ENCODE data around the gene TMEM225. TPM values are rescaled to one million over a fixed set of nuclear protein-coding genes. Genes with fewer than 3 reads are reported as not detected.

The TMEM225 gene, protein sequence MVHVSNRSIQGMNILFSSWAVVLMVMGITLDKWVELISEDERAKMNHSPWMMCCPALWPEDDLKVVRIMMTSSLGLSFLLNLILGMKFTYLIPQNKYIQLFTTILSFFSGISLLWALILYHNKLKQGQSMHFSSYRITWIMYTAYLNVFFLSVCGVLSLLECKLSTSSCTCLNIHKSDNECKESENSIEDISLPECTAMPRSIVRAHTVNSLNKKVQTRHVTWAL
- total RNA-seq, result not detected in 3 replicates
- long read RNA-seq, result 0 reads

DNA sequence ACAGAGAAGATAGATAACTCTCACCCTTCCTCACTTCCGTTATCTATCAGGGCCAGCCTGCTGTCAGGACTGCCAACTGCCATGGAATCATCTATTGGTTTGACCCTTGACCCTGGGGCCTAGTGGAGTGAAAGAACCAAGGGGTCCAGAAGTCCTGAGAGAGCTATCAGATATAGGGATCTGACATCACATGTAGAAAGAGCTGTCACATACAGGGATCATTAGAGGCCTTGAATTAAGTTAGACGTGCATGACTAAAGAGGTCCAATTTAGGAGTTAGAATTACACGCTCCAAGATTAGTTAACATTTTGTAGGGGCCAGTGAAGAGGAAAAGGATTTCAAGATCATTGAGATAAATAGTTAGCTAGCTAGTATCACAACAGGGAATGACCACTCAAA, at the start of gene TMEM225:
Gene TMEM225 (minus strand): TSS at position 101 of the 400 bp plus-strand sequence. CDS start 245 bp downstream, outside the sequence.
- TF ChIP-seq, protein P1, sequence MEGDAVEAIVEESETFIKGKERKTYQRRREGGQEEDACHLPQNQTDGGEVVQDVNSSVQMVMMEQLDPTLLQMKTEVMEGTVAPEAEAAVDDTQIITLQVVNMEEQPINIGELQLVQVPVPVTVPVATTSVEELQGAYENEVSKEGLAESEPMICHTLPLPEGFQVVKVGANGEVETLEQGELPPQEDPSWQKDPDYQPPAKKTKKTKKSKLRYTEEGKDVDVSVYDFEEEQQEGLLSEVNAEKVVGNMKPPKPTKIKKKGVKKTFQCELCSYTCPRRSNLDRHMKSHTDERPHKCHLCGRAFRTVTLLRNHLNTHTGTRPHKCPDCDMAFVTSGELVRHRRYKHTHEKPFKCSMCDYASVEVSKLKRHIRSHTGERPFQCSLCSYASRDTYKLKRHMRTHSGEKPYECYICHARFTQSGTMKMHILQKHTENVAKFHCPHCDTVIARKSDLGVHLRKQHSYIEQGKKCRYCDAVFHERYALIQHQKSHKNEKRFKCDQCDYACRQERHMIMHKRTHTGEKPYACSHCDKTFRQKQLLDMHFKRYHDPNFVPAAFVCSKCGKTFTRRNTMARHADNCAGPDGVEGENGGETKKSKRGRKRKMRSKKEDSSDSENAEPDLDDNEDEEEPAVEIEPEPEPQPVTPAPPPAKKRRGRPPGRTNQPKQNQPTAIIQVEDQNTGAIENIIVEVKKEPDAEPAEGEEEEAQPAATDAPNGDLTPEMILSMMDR (IDR thresholded peaks at IDR 0.05), result no peak
- H3K4me3 Mint-ChIP-seq (ENCODE audit: unreplicated experiment), result no peak within 1 kb of the TSS
- H3K4me1 Mint-ChIP-seq (ENCODE audit: low read depth), result no peaks in the 10 kb centered on the region
- H3K9me3 Mint-ChIP-seq (ENCODE audit: low read depth), result peaks cover 1% of the 10 kb centered on the region
- DNase-seq (ENCODE audit: low spot score), result no peak
- peaks cover 1% of the 10 kb centered on the region for H3K27me3 Mint-ChIP-seq (ENCODE audit: low read depth)
- no peaks in the 10 kb centered on the region for H3K36me3 Mint-ChIP-seq (ENCODE audit: low read depth)
- H3K27ac Mint-ChIP-seq (ENCODE audit: unreplicated experiment), result no peak within 1 kb of the TSS

DNA sequence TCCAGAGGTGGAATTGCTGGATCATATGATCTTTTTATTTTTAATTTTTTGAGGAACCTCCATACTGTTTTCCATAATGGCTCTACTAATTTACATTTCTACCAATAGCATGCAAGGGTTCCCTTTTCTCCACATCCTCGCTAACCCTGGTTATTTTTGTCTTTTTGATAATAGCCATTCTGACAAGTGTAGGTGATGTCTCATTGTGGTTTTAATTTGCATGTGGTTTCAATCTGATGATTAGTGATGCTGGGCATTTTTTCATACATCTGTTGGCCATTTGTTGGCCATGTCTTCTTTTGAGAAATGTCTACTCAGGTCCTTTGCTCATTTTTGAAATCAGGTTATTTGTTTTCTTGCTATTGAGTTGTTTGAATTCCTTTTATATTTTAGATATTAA, 38.6 kb upstream of the TMEM225 start:
- DNase-seq (ENCODE audit: low spot score), result no peak
- H3K27ac Mint-ChIP-seq (ENCODE audit: unreplicated experiment), result no peak overlapping the region
- H3K4me1 Mint-ChIP-seq (ENCODE audit: low read depth), result no peaks in the 10 kb centered on the region
- TF ChIP-seq, protein P1 (IDR thresholded peaks at IDR 0.05), result no peak
- H3K9me3 Mint-ChIP-seq (ENCODE audit: low read depth), result no peaks in the 10 kb centered on the region
- no peak overlapping the region for H3K4me3 Mint-ChIP-seq (ENCODE audit: unreplicated experiment)
- peaks cover 1% of the 10 kb centered on the region for H3K27me3 Mint-ChIP-seq (ENCODE audit: low read depth)
- no peaks in the 10 kb centered on the region for H3K36me3 Mint-ChIP-seq (ENCODE audit: low read depth)

DNA sequence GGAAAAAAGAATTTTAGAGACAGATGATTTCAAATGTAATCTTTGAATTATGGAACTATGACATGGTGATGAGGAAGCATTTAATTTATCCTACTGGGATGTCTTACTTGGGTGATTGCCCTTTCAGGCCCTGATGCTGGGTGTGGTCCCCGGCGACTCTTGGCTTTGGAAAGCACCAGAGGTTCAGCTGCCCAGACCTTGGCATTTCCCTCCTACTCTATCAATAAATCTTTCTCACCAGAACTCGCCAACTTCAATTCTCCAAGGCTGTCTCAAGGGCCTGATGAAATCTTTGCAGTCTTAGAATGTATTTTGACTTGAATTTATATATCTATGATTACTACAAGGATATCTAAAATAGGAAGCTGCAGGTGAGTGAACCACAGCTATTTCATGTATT, 35.5 kb upstream of the TMEM225 start:
- no peak overlapping the region for H3K4me3 Mint-ChIP-seq (ENCODE audit: unreplicated experiment)
- TF ChIP-seq, protein P1 (IDR thresholded peaks at IDR 0.05), result no peak
- no peaks in the 10 kb centered on the region for H3K4me1 Mint-ChIP-seq (ENCODE audit: low read depth)
- DNase-seq (ENCODE audit: low spot score), result no peak
- no peaks in the 10 kb centered on the region for H3K9me3 Mint-ChIP-seq (ENCODE audit: low read depth)
- H3K27me3 Mint-ChIP-seq (ENCODE audit: low read depth), result peaks cover 4% of the 10 kb centered on the region
- H3K27ac Mint-ChIP-seq (ENCODE audit: unreplicated experiment), result no peak overlapping the region
- H3K36me3 Mint-ChIP-seq (ENCODE audit: low read depth), result no peaks in the 10 kb centered on the region

DNA sequence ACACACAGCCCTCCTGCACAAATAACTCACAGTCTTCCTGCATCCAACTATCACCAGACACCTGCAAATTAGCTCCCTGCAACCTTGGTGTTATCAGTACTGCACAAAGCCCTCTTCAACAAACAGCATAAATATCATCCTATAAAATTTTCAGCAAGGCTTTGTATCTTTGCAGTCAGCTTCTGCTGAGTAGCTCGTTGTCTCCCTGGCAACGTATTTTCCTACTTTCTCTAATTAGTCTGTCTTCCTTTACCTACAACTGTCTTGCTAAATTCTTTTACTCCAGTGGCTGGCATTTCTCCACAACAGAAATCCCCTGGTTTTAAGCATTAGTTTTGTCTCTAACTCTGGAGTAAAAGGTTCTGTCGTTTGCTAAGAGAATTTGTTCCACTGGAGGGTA, 20.4 kb upstream of the TMEM225 start:
- no peaks in the 10 kb centered on the region for H3K36me3 Mint-ChIP-seq (ENCODE audit: low read depth)
- no peak overlapping the region for H3K4me3 Mint-ChIP-seq (ENCODE audit: unreplicated experiment)
- TF ChIP-seq, protein P1 (IDR thresholded peaks at IDR 0.05), result no peak
- DNase-seq (ENCODE audit: low spot score), result no peak
- H3K27ac Mint-ChIP-seq (ENCODE audit: unreplicated experiment), result no peak overlapping the region
- H3K9me3 Mint-ChIP-seq (ENCODE audit: low read depth), result no peaks in the 10 kb centered on the region
- H3K4me1 Mint-ChIP-seq (ENCODE audit: low read depth), result no peaks in the 10 kb centered on the region
- peaks cover 7% of the 10 kb centered on the region for H3K27me3 Mint-ChIP-seq (ENCODE audit: low read depth)

DNA sequence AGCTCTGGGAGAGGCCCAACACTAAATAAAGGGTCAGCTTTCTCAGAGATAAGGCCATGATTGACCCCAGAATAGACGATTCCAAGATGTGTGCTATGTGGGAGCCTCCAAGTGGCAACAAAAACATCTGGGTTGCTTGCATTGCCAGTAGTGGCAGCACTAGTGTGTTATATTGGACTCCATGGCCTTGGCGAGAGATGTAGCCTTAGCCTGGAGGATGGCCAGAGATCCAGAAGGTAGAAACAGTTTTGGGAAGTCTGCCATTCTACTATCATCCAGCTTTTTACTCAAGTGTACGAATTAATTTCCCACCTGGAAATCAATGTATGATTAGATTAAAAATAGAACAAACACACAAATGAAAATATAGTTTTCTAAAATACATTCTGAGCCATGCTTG, 19.5 kb upstream of the TMEM225 start:
- Mint-ChIP-seq H3K27ac (ENCODE audit: unreplicated experiment) (no peak overlapping the region), H3K27me3 (ENCODE audit: low read depth) (peaks cover 7% of the 10 kb centered on the region), H3K9me3 (ENCODE audit: low read depth) (no peaks in the 10 kb centered on the region), H3K36me3 (ENCODE audit: low read depth) (no peaks in the 10 kb centered on the region), H3K4me1 (ENCODE audit: low read depth) (no peaks in the 10 kb centered on the region), H3K4me3 (ENCODE audit: unreplicated experiment) (no peak overlapping the region)
- TF ChIP-seq, protein P1 (IDR thresholded peaks at IDR 0.05), result no peak
- no peak for DNase-seq (ENCODE audit: low spot score)

All from chondrocyte (in vitro differentiated cells).